GM21423 (cell line): ENCODE measurements around the gene PIK3C2B.
"Not testable (repeated sequence)": the region's sequence is repeated elsewhere in the genome, so short reads cannot be mapped to it uniquely, and the experiment has no call there.

Experiments
- ATAC-seq: cut with Tn5 transposase; IDR thresholded peaks from one replicate; pipeline ENCODE4 v1.9.1; 2021; ENCODE audit warnings: mild to moderate bottlenecking, moderate library complexity; ENCODE audit not compliant: unreplicated experiment

The PIK3C2B gene

GRCh38 chr1:204509186-204509635 is 14.6 kb upstream of the PIK3C2B start:
- ATAC-seq: no peak

- no peak for ATAC-seq
Observed at GRCh38 chr1:204507317-204508105, 12.9 kb upstream of the PIK3C2B start.

GRCh38 chr1:204506969-204507316 is 12.3 kb upstream of the PIK3C2B start:
- peak; percentile 68 for ATAC-seq

GRCh38 chr1:204506201-204506968 is 11.8 kb upstream of the PIK3C2B start:
- ATAC-seq: peak; percentile 66

- ATAC-seq: no peak
Observed at GRCh38 chr1:204505674-204506200, 11.1 kb upstream of the PIK3C2B start.

- no peak for ATAC-seq
Observed at GRCh38 chr1:204503913-204504519, 9.4 kb upstream of the PIK3C2B start.

GRCh38 chr1:204503122-204503912 is 8.7 kb upstream of the PIK3C2B start:
- ATAC-seq: no peak

GRCh38 chr1:204502241-204502640 is 7.6 kb upstream of the PIK3C2B start:
- no peak for ATAC-seq

GRCh38 chr1:204499511-204500468 is 5.2 kb upstream of the PIK3C2B start:
- ATAC-seq: no peak

GRCh38 chr1:204498981-204499380 is 4.4 kb upstream of the PIK3C2B start:
- no peak for ATAC-seq

GRCh38 chr1:204495777-204496176 is 1.2 kb upstream of the PIK3C2B start:
- no peak for ATAC-seq

GRCh38 chr1:204495078-204495753 is 611 bp upstream of the PIK3C2B start:
- peak; percentile 26 for ATAC-seq

- peak; percentile 29 for ATAC-seq
Observed at GRCh38 chr1:204493984-204494280, 673 bp downstream of the PIK3C2B start.

- no peak for ATAC-seq
Observed at GRCh38 chr1:204493145-204493983, 1.2 kb downstream of the PIK3C2B start.

GRCh38 chr1:204491655-204492054 is 3.0 kb downstream of the PIK3C2B start:
- no peak for ATAC-seq

- ATAC-seq: no peak
Observed at GRCh38 chr1:204487256-204487615, 7.4 kb downstream of the PIK3C2B start.

GRCh38 chr1:204486513-204487255 is 7.9 kb downstream of the PIK3C2B start:
- not testable (repeated sequence) for ATAC-seq

- no peak for ATAC-seq
Observed at GRCh38 chr1:204483791-204484190, 10.8 kb downstream of the PIK3C2B start.
